Endothelial cell of umbilical vein (primary cell): ENCODE results near the gene MOB1B.

ENCODE experiments used
- CTCF ChIP-seq, 2 donors: IDR thresholded peaks; 1 replicate in 1 of 2; 2 replicates in 1 of 2; pipeline ENCODE4 v1.5.1; 2011; ENCODE audit warnings: low read length in 2 of 2, mild to moderate bottlenecking in 2 of 2, moderate library complexity in 2 of 2, control low read depth in 1 of 2, inconsistent platforms in 1 of 2, low read depth in 1 of 2; ENCODE audit not compliant: insufficient read depth in 1 of 2; ENCODE audit errors: extremely low read depth in 1 of 2
- EZH2 ChIP-seq: IDR thresholded peaks from 2 replicates; pipeline ENCODE4 v1.6.1; 2012; ENCODE audit warnings: borderline replicate concordance, low read depth, mild to moderate bottlenecking, moderate library complexity, low read length, inconsistent platforms; ENCODE audit not compliant: severe bottlenecking
- GATA2 ChIP-seq: IDR thresholded peaks from 2 replicates; pipeline ENCODE4 v1.7.0; 2011; ENCODE audit warnings: low read depth, mild to moderate bottlenecking, moderate library complexity, mixed read lengths, low read length; ENCODE audit not compliant: insufficient read length, insufficient read depth
- MAX ChIP-seq: IDR thresholded peaks from 2 replicates; pipeline ENCODE4 v1.6.1; 2011; ENCODE audit not compliant: insufficient read depth, insufficient read length
- MYC ChIP-seq: IDR thresholded peaks from one replicate; pipeline ENCODE4 v1.6.1; 2011; ENCODE audit warnings: mild to moderate bottlenecking, low read depth, low read length
- POLR2A ChIP-seq: IDR thresholded peaks from 2 replicates; pipeline ENCODE4 v1.6.1; 2012; ENCODE audit warnings: low read depth, mild to moderate bottlenecking, control low read depth, low read length
- POLR2AphosphoS5 ChIP-seq: IDR thresholded peaks from 2 replicates; pipeline ENCODE4 v1.6.1; 2012; ENCODE audit warnings: low read depth, mild to moderate bottlenecking, control low read depth, low read length, moderate library complexity; ENCODE audit not compliant: insufficient read depth

- no peak for TF ChIP-seq CTCF (IDR thresholded peaks at IDR 0.05; ENCODE audit: extremely low read depth in 1 of 2, insufficient read depth in 1 of 2, low read depth in 1 of 2, low read length in 2 of 2)
- TF ChIP-seq EZH2, result no peak
- TF ChIP-seq GATA2, result no peak
- no peak for TF ChIP-seq POLR2A
- no peak for TF ChIP-seq POLR2AphosphoS5
- no peak for TF ChIP-seq MYC
- no peak for TF ChIP-seq MAX
Measured at GRCh38 chr4:70945046-70945445, 42.9 kb downstream of the MOB1B start.
